OCI-LY7 (cell line): ENCODE data around the gene COG7. TPM values are rescaled to one million over a fixed set of nuclear protein-coding genes. Genes with fewer than 3 reads are reported as not detected.
"Not testable (repeated sequence)": the region's sequence is repeated elsewhere in the genome, so short reads cannot be mapped to it uniquely, and the experiment has no call there.

Experiments used
- BruUV-seq: library from RNA; stranded (reverse); fragments of 400-500 nt; replicated peaks from 2 replicates; lab custom pipeline; 2021; lab: Mats Ljungman, UMichigan
- CTCF ChIA-PET: fragments of 300-600 bp; sonication (Branson Sonifier 250); formaldehyde crosslinking; loops from one replicate; lab custom pipeline; 2022; ENCODE audit warnings: antibody characterized with exemption; ENCODE audit not compliant: unreplicated experiment; lab: Charles Lee
- POLR2A ChIA-PET: fragments of 300-600 bp; sonication (Branson Sonifier 250); formaldehyde crosslinking; loops from one replicate; lab custom pipeline; 2022; ENCODE audit warnings: antibody characterized with exemption; lab: Charles Lee
- DNase-seq: peaks from one replicate; pipeline ENCODE4 v3.0.0-alpha.2; 2015; ENCODE audit warnings: low spot score
- H2AFZ ChIP-seq: fragments of 200-600 bp; sonication (generic), shearing (Covaris generic); 2 replicates; pipeline ENCODE4 v1.6.1; 2014; ENCODE audit warnings: mild to moderate bottlenecking, antibody characterized with exemption, low read length, moderate library complexity
- H3K27ac ChIP-seq: fragments of 200-600 bp; sonication (generic); 2 replicates; pipeline ENCODE4 v1.5.1; 2014; ENCODE audit warnings: mixed run types, low read depth, mild to moderate bottlenecking, moderate library complexity, low read length, inconsistent platforms; ENCODE audit not compliant: poor library complexity, severe bottlenecking
- H3K36me3 ChIP-seq: fragments of 200-600 bp; sonication (generic); 2 replicates; pipeline ENCODE4 v1.6.1; 2014; ENCODE audit warnings: mild to moderate bottlenecking, antibody characterized with exemption, low read length, moderate library complexity, mixed read lengths; ENCODE audit not compliant: insufficient read depth
- H3K4me1 ChIP-seq: fragments of 200-600 bp; sonication (generic); 2 replicates; pipeline ENCODE4 v1.5.1; 2014; ENCODE audit warnings: mild to moderate bottlenecking, low read length; ENCODE audit not compliant: insufficient read depth, poor library complexity, severe bottlenecking
- H3K4me2 ChIP-seq: fragments of 200-600 bp; sonication (generic); 2 replicates; pipeline ENCODE4 v1.6.1; 2014; ENCODE audit warnings: mild to moderate bottlenecking, low read length
- H3K4me3 ChIP-seq: fragments of 200-600 bp; sonication (generic); 2 replicates; pipeline ENCODE4 v1.5.1; 2014; ENCODE audit warnings: mild to moderate bottlenecking, low read depth, low read length; ENCODE audit not compliant: poor library complexity, severe bottlenecking
- H3K79me2 ChIP-seq: fragments of 200-600 bp; sonication (generic); 2 replicates; pipeline ENCODE4 v1.6.1; 2016; ENCODE audit warnings: low read depth, mild to moderate bottlenecking, low read length, moderate library complexity, mixed read lengths; ENCODE audit not compliant: insufficient read depth
- H3K9me2 ChIP-seq: fragments of 200-600 bp; sonication (generic); 2 replicates; pipeline ENCODE4 v1.6.1; 2016; ENCODE audit warnings: mild to moderate bottlenecking, low read length, mixed read lengths; ENCODE audit not compliant: insufficient read depth
- H3K9me3 ChIP-seq: fragments of 200-600 bp; sonication (generic); 2 replicates; pipeline ENCODE4 v1.6.1; 2014; ENCODE audit warnings: mild to moderate bottlenecking, mixed run types, low read length, mixed read lengths
- H4K20me1 ChIP-seq: fragments of 200-600 bp; sonication (generic); 2 replicates; pipeline ENCODE4 v1.6.1; 2014; ENCODE audit warnings: mild to moderate bottlenecking, antibody characterized with exemption, low read length, moderate library complexity, mixed read lengths; ENCODE audit not compliant: insufficient read depth
- EZH2phosphoT487 ChIP-seq: fragments of 200-600 bp; sonication (generic); IDR thresholded peaks from 2 replicates; pipeline ENCODE4 v1.6.1; 2018; ENCODE audit warnings: low read depth, borderline replicate concordance, mild to moderate bottlenecking, mixed run types, antibody characterized with exemption, low read length, moderate library complexity, mixed read lengths
- intact Hi-C: fragments of 100-400 bp; cut with micrococcal nuclease; formaldehyde crosslinking; loops from one replicate; pipeline ENCODE4 v1.10.0; 2022; ENCODE audit not compliant: unreplicated experiment
- total RNA-seq, 2 experiments: library from RNA; depleted of rRNA in 1 of 2; stranded (reverse); fragments of >200 nt in 1 of 2; shearing (Covaris generic) in 1 of 2; gene quantifications; 2 replicates each; pipeline ENCODE4 v1.2.3, GENCODE V29; 2014 to 2022
- TF ChIP-seq, protein P1 (sequence below): fragments of 200-600 bp; sonication (generic); conservative IDR thresholded peaks from 2 replicates; pipeline ENCODE4 v1.5.1; 2014; ENCODE audit warnings: mild to moderate bottlenecking, antibody characterized with exemption, low read length, moderate library complexity, mixed read lengths

The COG7 gene
- total RNA-seq, 2 experiments from 2014 or later = 11.4 to 21.0 TPM

- Histone ChIP-seq H3K4me3 (no peak overlapping the region), H3K4me2 (no peak overlapping the region), H3K79me2 (no peaks in the 10 kb centered on the region), H3K9me3 (no peaks in the 10 kb centered on the region), H4K20me1 (no peaks in the 10 kb centered on the region), H3K27ac (no peak overlapping the region), H2AFZ (no peak overlapping the region), H3K36me3 (no peaks in the 10 kb centered on the region; the same call in 1 of the 2 replicates), H3K9me2 (no peaks in the 10 kb centered on the region), H3K4me1 (no peaks in the 10 kb centered on the region)
- DNase-seq = no peak
- CTCF ChIA-PET = no interaction called here
- no peak for TF ChIP-seq EZH2phosphoT487
- TF ChIP-seq, protein P1, sequence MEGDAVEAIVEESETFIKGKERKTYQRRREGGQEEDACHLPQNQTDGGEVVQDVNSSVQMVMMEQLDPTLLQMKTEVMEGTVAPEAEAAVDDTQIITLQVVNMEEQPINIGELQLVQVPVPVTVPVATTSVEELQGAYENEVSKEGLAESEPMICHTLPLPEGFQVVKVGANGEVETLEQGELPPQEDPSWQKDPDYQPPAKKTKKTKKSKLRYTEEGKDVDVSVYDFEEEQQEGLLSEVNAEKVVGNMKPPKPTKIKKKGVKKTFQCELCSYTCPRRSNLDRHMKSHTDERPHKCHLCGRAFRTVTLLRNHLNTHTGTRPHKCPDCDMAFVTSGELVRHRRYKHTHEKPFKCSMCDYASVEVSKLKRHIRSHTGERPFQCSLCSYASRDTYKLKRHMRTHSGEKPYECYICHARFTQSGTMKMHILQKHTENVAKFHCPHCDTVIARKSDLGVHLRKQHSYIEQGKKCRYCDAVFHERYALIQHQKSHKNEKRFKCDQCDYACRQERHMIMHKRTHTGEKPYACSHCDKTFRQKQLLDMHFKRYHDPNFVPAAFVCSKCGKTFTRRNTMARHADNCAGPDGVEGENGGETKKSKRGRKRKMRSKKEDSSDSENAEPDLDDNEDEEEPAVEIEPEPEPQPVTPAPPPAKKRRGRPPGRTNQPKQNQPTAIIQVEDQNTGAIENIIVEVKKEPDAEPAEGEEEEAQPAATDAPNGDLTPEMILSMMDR = no peak
- POLR2A ChIA-PET = no interaction called here
- intact Hi-C loops = no loop called here
- no TSS peak for BruUV-seq
Observed at GRCh38 chr16:23391381-23392222, 61.4 kb downstream of the COG7 start.

- BruUV-seq, H3K4me2 ChIP-seq, intact Hi-C loops, H3K4me3 ChIP-seq, CTCF ChIA-PET, H3K27ac ChIP-seq, H4K20me1 ChIP-seq, H3K9me3 ChIP-seq, DNase-seq, H3K9me2 ChIP-seq, POLR2A ChIA-PET, H3K36me3 ChIP-seq, H3K4me1 ChIP-seq, H3K79me2 ChIP-seq, H2AFZ ChIP-seq: not testable (repeated sequence)
Observed at GRCh38 chr16:23389936-23390335, 63.1 kb downstream of the COG7 start.

GRCh38 chr16:23389201-23389600 is 63.8 kb downstream of the COG7 start:
- Histone ChIP-seq H3K4me2 (no peak overlapping the region), H3K79me2 (no peaks in the 10 kb centered on the region), H3K4me3 (no peak overlapping the region), H3K27ac (no peak overlapping the region), H4K20me1 (no peaks in the 10 kb centered on the region), H2AFZ (no peak overlapping the region), H3K9me2 (no peaks in the 10 kb centered on the region), H3K36me3 (no peaks in the 10 kb centered on the region; the same call in 1 of the 2 replicates), H3K9me3 (no peaks in the 10 kb centered on the region), H3K4me1 (no peaks in the 10 kb centered on the region)
- ChIA-PET POLR2A (no interaction called here), CTCF (no interaction called here)
- intact Hi-C loops = no loop called here
- no TSS peak for BruUV-seq
- no peak for TF ChIP-seq EZH2phosphoT487
- TF ChIP-seq, protein P1 = no peak
- DNase-seq = no peak
